GM23338 (cell line): ENCODE measurements around the gene FGF11. TPM values are rescaled to one million over a fixed set of nuclear protein-coding genes. Genes with fewer than 3 reads are reported as not detected.
A peak's percentile ranks its signal among the peaks of the same experiment; 100 is the strongest.

Experiments used
- ATAC-seq: fragments of 200-7000 bp; cut with Tn5 transposase; 3 replicates; pipeline ENCODE4 v1.9.1; 2020
- DNase-seq: peaks from one replicate; pipeline ENCODE4 v3.0.0-alpha.2; 2015; ENCODE audit warnings: low spot score
- H2AFZ ChIP-seq: fragments of 200-600 bp; sonication (generic); 2 replicates; pipeline ENCODE4 v1.8.0; 2016; ENCODE audit warnings: antibody characterized with exemption, mild to moderate bottlenecking, moderate library complexity
- H3F3A ChIP-seq: fragments of 200-600 bp; sonication (generic); replicated peaks from 2 replicates; pipeline ENCODE4 v1.8.0; 2017; ENCODE audit warnings: antibody characterized with exemption, mixed run types, low read depth
- H3K27ac ChIP-seq: fragments of 200-600 bp; sonication (generic); 2 replicates; pipeline ENCODE4 v1.6.1; 2016; ENCODE audit warnings: low read depth
- H3K27me3 ChIP-seq: fragments of 200-600 bp; sonication (generic); 2 replicates; pipeline ENCODE4 v1.8.0; 2016; ENCODE audit warnings: mild to moderate bottlenecking, mixed run types, moderate library complexity; ENCODE audit not compliant: insufficient read depth
- H3K36me3 ChIP-seq: fragments of 200-600 bp; sonication (generic); 2 replicates; pipeline ENCODE4 v1.8.0; 2016; ENCODE audit warnings: mild to moderate bottlenecking; ENCODE audit not compliant: insufficient read depth
- H3K4me1 ChIP-seq: fragments of 200-600 bp; sonication (generic); 2 replicates; pipeline ENCODE4 v1.8.0; 2016; ENCODE audit warnings: mild to moderate bottlenecking, moderate library complexity; ENCODE audit not compliant: insufficient read depth
- H3K4me2 ChIP-seq: fragments of 200-600 bp; sonication (generic); 2 replicates; pipeline ENCODE4 v1.7.1; 2017; ENCODE audit warnings: mixed run types
- H3K4me3 ChIP-seq: fragments of 200-600 bp; sonication (generic); 2 replicates; pipeline ENCODE4 v1.6.1; 2016; ENCODE audit warnings: mixed run types
- H3K79me2 ChIP-seq: fragments of 200-600 bp; sonication (generic); replicated peaks from 2 replicates; pipeline ENCODE4 v1.8.0; 2017; ENCODE audit warnings: mild to moderate bottlenecking; ENCODE audit not compliant: insufficient read depth
- H3K9me2 ChIP-seq: fragments of 200-600 bp; sonication (generic); 2 replicates; pipeline ENCODE4 v1.8.0; 2017; ENCODE audit not compliant: insufficient read depth
- H4K20me1 ChIP-seq: fragments of 200-600 bp; sonication (generic); replicated peaks from 2 replicates; pipeline ENCODE4 v1.8.0; 2017; ENCODE audit warnings: mild to moderate bottlenecking; ENCODE audit not compliant: insufficient read depth
- H3K27ac Mint-ChIP-seq: 2 replicates; pipeline ENCODE4 v1.8.0; 2020; ENCODE audit warnings: inconsistent platforms, mild to moderate bottlenecking, moderate library complexity, mixed read lengths
- H3K27me3 Mint-ChIP-seq: 3 replicates; pipeline ENCODE4 v1.8.0; 2022; ENCODE audit warnings: low read depth, mild to moderate bottlenecking, moderate library complexity, mixed read lengths, inconsistent platforms; ENCODE audit not compliant: insufficient read depth, poor library complexity
- H3K36me3 Mint-ChIP-seq: 3 replicates; pipeline ENCODE4 v1.8.0; 2021; ENCODE audit warnings: low read depth, mild to moderate bottlenecking, inconsistent platforms, moderate library complexity, mixed read lengths
- H3K4me1 Mint-ChIP-seq: 3 replicates; pipeline ENCODE4 v1.8.0; 2020; ENCODE audit warnings: mild to moderate bottlenecking, inconsistent platforms, mixed read lengths
- H3K4me3 Mint-ChIP-seq: 3 replicates; pipeline ENCODE4 v1.8.0; 2021; ENCODE audit warnings: moderate library complexity, mild to moderate bottlenecking, inconsistent platforms, mixed read lengths
- H3K9me3 Mint-ChIP-seq: 3 replicates; pipeline ENCODE4 v1.8.0; 2020; ENCODE audit warnings: moderate library complexity, mild to moderate bottlenecking, inconsistent platforms, mixed read lengths
- CREB1 ChIP-seq: fragments of 250-450 bp; sonication (Bioruptor Pico); IDR thresholded peaks from 2 replicates; pipeline ENCODE4 v1.5.0; 2020; ENCODE audit warnings: low read depth, mild to moderate bottlenecking, moderate library complexity
- polyA plus RNA-seq: library from polyadenylated mRNA; unstranded; fragments of >200 nt; fragmentation: Nextera tagmentation; extraction: Ambion mirVana; gene quantifications from 2 replicates; pipeline ENCODE4 v1.2.1, GENCODE V29; 2016
- total RNA-seq: library from RNA; depleted of rRNA; stranded (reverse); fragments of >200 nt; shearing (Covaris generic); gene quantifications from 2 replicates; pipeline ENCODE4 v1.2.3, GENCODE V29; 2014
- TF ChIP-seq, protein P1 (sequence below): fragments of 250-450 bp; sonication (Bioruptor Pico); IDR thresholded peaks from 2 replicates; pipeline ENCODE4 v1.5.0; 2020; ENCODE audit warnings: mild to moderate bottlenecking, moderate library complexity

FGF11 gene
- total and polyA plus RNA-seq, 2 experiments from 2014 or later = 11.1 to 16.6 TPM

DNA sequence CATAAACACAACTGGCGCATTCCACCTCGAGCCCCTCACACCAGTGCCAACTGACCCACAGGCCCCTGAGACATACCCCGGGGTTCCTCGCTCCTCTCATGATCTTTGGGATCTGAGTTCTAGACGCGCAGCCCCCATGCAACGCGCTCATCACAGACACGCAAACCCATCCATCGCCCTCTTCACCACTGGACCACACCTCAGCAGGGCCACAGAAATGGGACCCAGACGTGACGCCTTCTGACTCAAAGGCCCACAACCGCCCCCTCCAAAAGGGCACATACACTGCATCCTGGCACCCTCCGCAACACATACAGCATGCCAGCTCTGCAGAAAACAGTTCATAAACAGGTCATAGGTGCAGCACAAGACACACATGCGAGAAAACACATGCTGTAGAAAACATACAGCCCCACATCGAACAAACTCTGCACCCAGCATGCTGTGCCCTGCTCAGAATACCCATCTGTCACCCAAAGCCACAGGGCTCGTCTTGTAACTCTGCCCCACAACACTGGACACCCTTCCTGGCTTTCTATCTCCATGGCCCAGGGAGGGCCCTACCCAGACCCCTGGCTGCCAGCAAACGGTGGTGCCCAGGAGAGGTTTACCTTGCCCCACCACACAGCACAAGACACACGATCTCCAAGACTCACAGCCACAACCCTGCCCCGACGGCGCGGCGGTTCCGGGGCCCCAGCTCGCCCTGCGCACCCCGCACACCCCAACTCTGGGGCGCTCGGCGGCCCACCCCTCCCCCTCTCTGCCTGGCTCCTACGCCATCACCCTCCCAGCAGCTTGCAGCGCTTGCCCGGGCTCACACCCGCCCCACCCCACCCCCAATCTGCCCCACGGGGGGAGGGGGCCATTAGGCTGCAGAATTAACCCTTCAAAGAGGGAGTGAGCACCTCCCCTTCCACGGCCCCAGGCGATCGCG is 39.2 kb downstream of the FGF11 start:
- Mint-ChIP-seq H3K4me3 (peak overlapping the region; percentile 83), H3K27ac (peak overlapping the region; percentile 80; the same call in 1 of the 2 replicates), H3K36me3 (peaks cover 7% of the 10 kb centered on the region; the same call in 1 of the 3 replicates), H3K27me3 (peaks cover 17% of the 10 kb centered on the region), H3K9me3 (no peaks in the 10 kb centered on the region; the same call in 1 of the 3 replicates), H3K4me1 (peaks cover 51% of the 10 kb centered on the region)
- H3F3A ChIP-seq = 0 out of 2 replicates have a peak, but pooled peaks cover 4% of the 10 kb centered on the region
- H4K20me1 ChIP-seq = peaks cover 8% of the 10 kb centered on the region; the same call in 1 of the 2 replicates
- H2AFZ ChIP-seq = no peak overlapping the region
- peak overlapping the region; percentile 84 for H3K4me3 ChIP-seq
- TF ChIP-seq CREB1 (CRISPR knock-in tag) = 0 out of 2 replicates have a peak, but pooled peaks have one; percentile 29
- TF ChIP-seq, protein P1, sequence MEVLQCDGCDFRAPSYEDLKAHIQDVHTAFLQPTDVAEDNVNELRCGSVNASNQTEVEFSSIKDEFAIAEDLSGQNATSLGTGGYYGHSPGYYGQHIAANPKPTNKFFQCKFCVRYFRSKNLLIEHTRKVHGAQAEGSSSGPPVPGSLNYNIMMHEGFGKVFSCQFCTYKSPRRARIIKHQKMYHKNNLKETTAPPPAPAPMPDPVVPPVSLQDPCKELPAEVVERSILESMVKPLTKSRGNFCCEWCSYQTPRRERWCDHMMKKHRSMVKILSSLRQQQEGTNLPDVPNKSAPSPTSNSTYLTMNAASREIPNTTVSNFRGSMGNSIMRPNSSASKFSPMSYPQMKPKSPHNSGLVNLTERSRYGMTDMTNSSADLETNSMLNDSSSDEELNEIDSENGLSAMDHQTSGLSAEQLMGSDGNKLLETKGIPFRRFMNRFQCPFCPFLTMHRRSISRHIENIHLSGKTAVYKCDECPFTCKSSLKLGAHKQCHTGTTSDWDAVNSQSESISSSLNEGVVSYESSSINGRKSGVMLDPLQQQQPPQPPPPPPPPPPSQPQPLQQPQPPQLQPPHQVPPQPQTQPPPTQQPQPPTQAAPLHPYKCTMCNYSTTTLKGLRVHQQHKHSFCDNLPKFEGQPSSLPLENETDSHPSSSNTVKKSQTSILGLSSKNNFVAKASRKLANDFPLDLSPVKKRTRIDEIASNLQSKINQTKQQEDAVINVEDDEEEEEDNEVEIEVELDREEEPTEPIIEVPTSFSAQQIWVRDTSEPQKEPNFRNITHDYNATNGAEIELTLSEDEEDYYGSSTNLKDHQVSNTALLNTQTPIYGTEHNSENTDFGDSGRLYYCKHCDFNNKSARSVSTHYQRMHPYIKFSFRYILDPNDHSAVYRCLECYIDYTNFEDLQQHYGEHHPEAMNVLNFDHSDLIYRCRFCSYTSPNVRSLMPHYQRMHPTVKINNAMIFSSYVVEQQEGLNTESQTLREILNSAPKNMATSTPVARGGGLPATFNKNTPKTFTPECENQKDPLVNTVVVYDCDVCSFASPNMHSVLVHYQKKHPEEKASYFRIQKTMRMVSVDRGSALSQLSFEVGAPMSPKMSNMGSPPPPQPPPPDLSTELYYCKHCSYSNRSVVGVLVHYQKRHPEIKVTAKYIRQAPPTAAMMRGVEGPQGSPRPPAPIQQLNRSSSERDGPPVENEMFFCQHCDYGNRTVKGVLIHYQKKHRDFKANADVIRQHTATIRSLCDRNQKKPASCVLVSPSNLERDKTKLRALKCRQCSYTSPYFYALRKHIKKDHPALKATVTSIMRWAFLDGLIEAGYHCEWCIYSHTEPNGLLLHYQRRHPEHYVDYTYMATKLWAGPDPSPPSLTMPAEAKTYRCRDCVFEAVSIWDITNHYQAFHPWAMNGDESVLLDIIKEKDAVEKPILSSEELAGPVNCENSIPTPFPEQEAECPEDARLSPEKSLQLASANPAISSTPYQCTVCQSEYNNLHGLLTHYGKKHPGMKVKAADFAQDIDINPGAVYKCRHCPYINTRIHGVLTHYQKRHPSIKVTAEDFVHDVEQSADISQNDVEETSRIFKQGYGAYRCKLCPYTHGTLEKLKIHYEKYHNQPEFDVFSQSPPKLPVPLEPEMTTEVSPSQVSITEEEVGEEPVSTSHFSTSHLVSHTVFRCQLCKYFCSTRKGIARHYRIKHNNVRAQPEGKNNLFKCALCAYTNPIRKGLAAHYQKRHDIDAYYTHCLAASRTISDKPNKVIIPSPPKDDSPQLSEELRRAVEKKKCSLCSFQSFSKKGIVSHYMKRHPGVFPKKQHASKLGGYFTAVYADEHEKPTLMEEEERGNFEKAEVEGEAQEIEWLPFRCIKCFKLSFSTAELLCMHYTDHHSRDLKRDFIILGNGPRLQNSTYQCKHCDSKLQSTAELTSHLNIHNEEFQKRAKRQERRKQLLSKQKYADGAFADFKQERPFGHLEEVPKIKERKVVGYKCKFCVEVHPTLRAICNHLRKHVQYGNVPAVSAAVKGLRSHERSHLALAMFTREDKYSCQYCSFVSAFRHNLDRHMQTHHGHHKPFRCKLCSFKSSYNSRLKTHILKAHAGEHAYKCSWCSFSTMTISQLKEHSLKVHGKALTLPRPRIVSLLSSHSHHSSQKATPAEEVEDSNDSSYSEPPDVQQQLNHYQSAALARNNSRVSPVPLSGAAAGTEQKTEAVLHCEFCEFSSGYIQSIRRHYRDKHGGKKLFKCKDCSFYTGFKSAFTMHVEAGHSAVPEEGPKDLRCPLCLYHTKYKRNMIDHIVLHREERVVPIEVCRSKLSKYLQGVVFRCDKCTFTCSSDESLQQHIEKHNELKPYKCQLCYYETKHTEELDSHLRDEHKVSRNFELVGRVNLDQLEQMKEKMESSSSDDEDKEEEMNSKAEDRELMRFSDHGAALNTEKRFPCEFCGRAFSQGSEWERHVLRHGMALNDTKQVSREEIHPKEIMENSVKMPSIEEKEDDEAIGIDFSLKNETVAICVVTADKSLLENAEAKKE (CRISPR knock-in tag) = no peak
- no peaks in the 10 kb centered on the region for H3K36me3 ChIP-seq
- H3K9me2 ChIP-seq = no peaks in the 10 kb centered on the region
- peaks cover 55% of the 10 kb centered on the region for H3K79me2 ChIP-seq
- H3K27ac ChIP-seq = 0 out of 2 replicates have a peak overlapping the region, but pooled peaks have one; percentile 45
- peaks cover 21% of the 10 kb centered on the region for H3K4me1 ChIP-seq
- no peaks in the 10 kb centered on the region for H3K27me3 ChIP-seq
- peak; percentile 72 for DNase-seq
- H3K4me2 ChIP-seq = peak overlapping the region; percentile 90
- peak; percentile 38 for ATAC-seq
